Neutrophil (primary cell): ENCODE data around the gene NAV3.

Experiments
- H3K27ac ChIP-seq: fragments of 200-600 bp; sonication (generic); 2 replicates; pipeline ENCODE4 v1.5.1; 2016; ENCODE audit warnings: mild to moderate bottlenecking, moderate library complexity
- H3K27me3 ChIP-seq: fragments of 200-600 bp; sonication (generic); 2 replicates; pipeline ENCODE4 v1.6.0; 2016; ENCODE audit warnings: mild to moderate bottlenecking
- H3K36me3 ChIP-seq: fragments of 200-600 bp; sonication (generic); 2 replicates; pipeline ENCODE4 v1.5.1; 2017
- H3K4me1 ChIP-seq, 2 experiments: fragments of 200-600 bp in 1 of 2; sonication (generic) in 1 of 2; 1 replicate in 1 of 2; 2 replicates in 1 of 2; pipeline versions ENCODE4 v1.5.1 to v1.6.1; 2013 to 2016; ENCODE audit warnings: low read depth in 1 of 2, low read length in 1 of 2, mild to moderate bottlenecking in 1 of 2, moderate library complexity in 1 of 2; ENCODE audit not compliant: control insufficient read depth in 1 of 2, insufficient read depth in 1 of 2
- H3K4me3 ChIP-seq, 2 experiments: fragments of 200-600 bp in 1 of 2; sonication (generic) in 1 of 2; 1 replicate in 1 of 2; 2 replicates in 1 of 2; pipeline ENCODE4 v1.5.1; 2013 to 2016; ENCODE audit warnings: low read depth in 1 of 2, low read length in 1 of 2, mild to moderate bottlenecking in 1 of 2, moderate library complexity in 1 of 2
- H3K9me3 ChIP-seq: fragments of 200-600 bp; sonication (generic); 2 replicates; pipeline ENCODE4 v1.5.1; 2016
- CTCF ChIP-seq: fragments of 200-600 bp; sonication (generic); IDR thresholded peaks from 2 replicates; pipeline ENCODE4 v1.5.1; 2016; ENCODE audit warnings: antibody characterized with exemption

NAV3 gene

GRCh38 chr12:78236264-78236663 is 405.6 kb downstream of the NAV3 start:
- no peak overlapping the region for H3K27ac ChIP-seq
- TF ChIP-seq CTCF, result no peak
- no peaks in the 10 kb centered on the region for H3K9me3 ChIP-seq
- no peak overlapping the region for H3K4me3 ChIP-seq
- no peaks in the 10 kb centered on the region for H3K27me3 ChIP-seq
- H3K36me3 ChIP-seq, result no peaks in the 10 kb centered on the region
- H3K4me1 ChIP-seq, result no peaks in the 10 kb centered on the region

DNA sequence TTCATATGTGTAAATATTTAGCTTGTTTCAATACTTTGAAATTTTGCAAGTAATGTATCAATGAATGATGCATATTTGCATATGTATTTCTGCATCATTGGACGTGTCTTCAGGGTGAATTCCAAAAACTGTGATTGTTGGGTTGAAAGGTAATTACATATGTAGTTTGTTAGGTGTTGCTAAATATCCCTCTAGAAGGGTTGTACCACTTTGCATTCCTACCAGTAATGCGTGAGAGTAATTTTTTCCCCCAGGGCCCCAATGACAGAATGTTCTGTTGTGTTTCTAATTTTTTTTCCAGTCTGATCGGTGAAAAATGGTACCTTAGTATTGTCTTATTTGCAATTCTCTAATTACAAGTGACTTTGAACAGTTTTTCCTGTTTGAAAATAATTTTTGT is 408.9 kb downstream of the NAV3 start:
- H3K36me3 ChIP-seq, result no peaks in the 10 kb centered on the region
- no peak overlapping the region for H3K4me3 ChIP-seq
- H3K4me1 ChIP-seq, result no peaks in the 10 kb centered on the region
- no peak for TF ChIP-seq CTCF
- H3K9me3 ChIP-seq, result no peaks in the 10 kb centered on the region
- H3K27me3 ChIP-seq, result no peaks in the 10 kb centered on the region
- H3K27ac ChIP-seq, result no peak overlapping the region

- H3K27me3 ChIP-seq, result no peaks in the 10 kb centered on the region
- no peak for TF ChIP-seq CTCF
- no peaks in the 10 kb centered on the region for H3K9me3 ChIP-seq
Measured at GRCh38 chr12:78240827-78241226, 410.1 kb downstream of the NAV3 start.

GRCh38 chr12:78241446-78241845 is 410.8 kb downstream of the NAV3 start:
- no peak for TF ChIP-seq CTCF
- no peak overlapping the region for H3K27ac ChIP-seq
- no peaks in the 10 kb centered on the region for H3K36me3 ChIP-seq
- H3K4me3 ChIP-seq, result no peak overlapping the region
- no peaks in the 10 kb centered on the region for H3K4me1 ChIP-seq
- no peaks in the 10 kb centered on the region for H3K9me3 ChIP-seq
- H3K27me3 ChIP-seq, result no peaks in the 10 kb centered on the region

More at GRCh38 chr12:78240827-78241226, 410.1 kb downstream of the NAV3 start:
- Histone ChIP-seq H3K4me1 (no peaks in the 10 kb centered on the region), H3K4me3 (no peak overlapping the region), H3K27ac (no peak overlapping the region), H3K36me3 (no peaks in the 10 kb centered on the region)

DNA sequence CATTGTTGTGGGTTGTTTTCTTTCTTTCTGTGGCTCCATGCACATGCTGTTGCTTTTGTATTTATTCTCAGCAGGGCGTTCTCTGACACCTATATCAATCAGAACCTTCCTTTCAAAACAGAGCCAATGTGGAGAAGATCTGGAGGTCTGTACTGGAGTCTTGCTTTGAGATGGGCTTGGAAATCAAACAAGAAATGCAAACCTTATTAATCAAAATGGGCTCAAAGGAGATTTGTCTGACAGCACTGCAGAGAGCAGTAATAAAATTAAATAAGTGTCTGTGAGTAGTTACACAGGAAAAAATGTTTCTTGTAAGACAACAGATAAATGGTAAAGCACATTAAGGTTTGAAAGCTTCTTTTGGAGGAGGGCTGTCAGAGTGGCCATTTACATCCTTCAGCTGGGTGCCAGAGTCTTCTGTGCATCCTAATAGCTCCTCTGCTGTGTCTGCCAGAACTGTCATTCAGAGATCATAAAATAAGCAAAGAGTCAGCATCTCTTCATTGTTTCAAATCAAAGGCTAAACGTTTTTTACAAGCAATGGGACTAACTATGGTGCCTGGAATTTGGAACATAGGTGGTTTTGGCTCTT is 414.3 kb downstream of the NAV3 start:
- no peaks in the 10 kb centered on the region for H3K27me3 ChIP-seq
- H3K4me3 ChIP-seq, result no peak overlapping the region
- no peaks in the 10 kb centered on the region for H3K4me1 ChIP-seq
- H3K36me3 ChIP-seq, result no peaks in the 10 kb centered on the region
- H3K9me3 ChIP-seq, result no peaks in the 10 kb centered on the region
- no peak for TF ChIP-seq CTCF
- H3K27ac ChIP-seq, result no peak overlapping the region

- no peak for TF ChIP-seq CTCF
- no peak overlapping the region for H3K4me3 ChIP-seq
- H3K4me1 ChIP-seq, result no peaks in the 10 kb centered on the region
- H3K27ac ChIP-seq, result no peak overlapping the region
- H3K9me3 ChIP-seq, result no peaks in the 10 kb centered on the region
- H3K27me3 ChIP-seq, result no peaks in the 10 kb centered on the region
- H3K36me3 ChIP-seq, result no peaks in the 10 kb centered on the region
Measured at GRCh38 chr12:78248321-78248720, 417.6 kb downstream of the NAV3 start.
